Keratinocyte (primary cell): ENCODE data around the gene KIAA0825. TPM values are rescaled to one million over a fixed set of nuclear protein-coding genes. Genes with fewer than 3 reads are reported as not detected.

ENCODE experiments used
- DNase-seq: peaks from one replicate; pipeline ENCODE4 v3.0.0-alpha.2; 2011; ENCODE audit warnings: low read depth, missing footprints, low spot score
- FAIRE-seq: peaks from 2 replicates; lab custom pipeline; 2011; peaks lifted over from hg19 to GRCh38; lab: Jason Lieb, UNC
- H2AFZ ChIP-seq: 2 replicates; pipeline ENCODE4 v1.6.0; 2012; ENCODE audit warnings: low read length, control low read depth, inconsistent platforms; ENCODE audit not compliant: control insufficient read depth
- H3K27ac ChIP-seq: 2 replicates; pipeline ENCODE4 v1.5.1; 2011; ENCODE audit warnings: low read length; ENCODE audit not compliant: control insufficient read depth, insufficient read depth
- H3K27me3 ChIP-seq: 3 replicates; pipeline ENCODE4 v1.6.0; 2011; ENCODE audit warnings: low read length; ENCODE audit not compliant: control insufficient read depth, insufficient read depth; ENCODE audit errors: extremely low read depth
- H3K36me3 ChIP-seq, 2 experiments: 2 replicates in 1 of 2; 3 replicates in 1 of 2; pipeline ENCODE4 v1.5.1; 2011; ENCODE audit warnings: low read length in 2 of 2, mild to moderate bottlenecking in 1 of 2; ENCODE audit not compliant: control insufficient read depth in 2 of 2, insufficient read depth in 2 of 2; ENCODE audit errors: extremely low read depth in 1 of 2
- H3K4me1 ChIP-seq: 3 replicates; pipeline ENCODE4 v1.5.1; 2011; ENCODE audit warnings: low read length; ENCODE audit not compliant: control insufficient read depth, insufficient read depth; ENCODE audit errors: extremely low read depth
- H3K4me2 ChIP-seq: 3 replicates; pipeline ENCODE4 v1.6.0; 2011; ENCODE audit warnings: low read depth, low read length; ENCODE audit not compliant: control insufficient read depth, insufficient read depth; ENCODE audit errors: extremely low read depth
- H3K4me3 ChIP-seq, 3 experiments: fragments of 200-600 bp in 1 of 3; sonication (generic) in 1 of 3; 2 replicates in 2 of 3; 3 replicates in 1 of 3; pipeline ENCODE4 v1.5.1; 2011 to 2016; ENCODE audit warnings: low read length in 3 of 3, mild to moderate bottlenecking in 3 of 3, control low read depth in 2 of 3, inconsistent platforms in 1 of 3, low read depth in 1 of 3, mixed read lengths in 1 of 3, mixed run types in 1 of 3, moderate library complexity in 1 of 3; ENCODE audit not compliant: control insufficient read depth in 2 of 3, insufficient read depth in 2 of 3; ENCODE audit errors: extremely low read depth in 1 of 3
- H3K79me2 ChIP-seq: 2 replicates; pipeline ENCODE4 v1.6.0; 2012; ENCODE audit warnings: low read length; ENCODE audit not compliant: control insufficient read depth, insufficient read depth
- H3K9ac ChIP-seq: 3 replicates; pipeline ENCODE4 v1.6.0; 2011; ENCODE audit warnings: low read length; ENCODE audit not compliant: control insufficient read depth, insufficient read depth; ENCODE audit errors: extremely low read depth
- H3K9me1 ChIP-seq: 3 replicates; pipeline ENCODE4 v1.6.0; 2011; ENCODE audit warnings: low read length; ENCODE audit not compliant: control insufficient read depth, insufficient read depth; ENCODE audit errors: extremely low read depth
- H3K9me3 ChIP-seq: 2 replicates; pipeline ENCODE4 v1.5.1; 2012; ENCODE audit warnings: low read depth, low read length; ENCODE audit not compliant: control insufficient read depth
- H4K20me1 ChIP-seq: 3 replicates; pipeline ENCODE4 v1.6.0; 2011; ENCODE audit warnings: low read length; ENCODE audit not compliant: control insufficient read depth, insufficient read depth; ENCODE audit errors: extremely low read depth
- EZH2 ChIP-seq: IDR thresholded peaks from one replicate; pipeline ENCODE4 v1.6.1; 2012; ENCODE audit warnings: inconsistent platforms, mild to moderate bottlenecking, low read length, moderate library complexity
- dilution Hi-C: fragments of 300-500 bp; cut with MboI; formaldehyde crosslinking; loops from one replicate; pipeline ENCODE4 v1.7.0; 2020; ENCODE audit warnings: low sequenced_read_pairs; ENCODE audit not compliant: extremely low pct_ligation_motif_present
- polyA plus RNA-seq, 5 experiments: library from polyadenylated mRNA; depleted of rRNA in 3 of 5; stranded (reverse) in 3 of 5; stranded (forward) in 1 of 5; unstranded in 1 of 5; fragments of >200 nt; gene quantifications; 1 replicate in 1 of 5; 2 replicates in 3 of 5; 3 replicates in 1 of 5; pipeline versions ENCODE4 v1.2.1 to v1.2.3, GENCODE V29; 2011 to 2012; ENCODE audit warnings: missing spikeins in 2 of 5, low read depth in 1 of 5, low replicate concordance in 1 of 5
- TF ChIP-seq, protein P1 (sequence below), 3 experiments: IDR thresholded peaks in 1 of 3; conservative IDR thresholded peaks in 1 of 3; optimal IDR thresholded peaks in 1 of 3; 2 replicates in 2 of 3; 3 replicates in 1 of 3; pipeline versions ENCODE3 to v1.5.1; 2011; ENCODE audit warnings: low read length in 3 of 3, mild to moderate bottlenecking in 3 of 3, moderate library complexity in 2 of 3, control low read depth in 1 of 3, inconsistent platforms in 1 of 3; ENCODE audit not compliant: insufficient read depth in 2 of 3; ENCODE audit errors: extremely low read depth in 1 of 3

The KIAA0825 gene
- polyA plus RNA-seq, 1 donor (not counting 4 experiments of a cell fraction or from before 2014, with no cell fraction given), result 1.2 TPM

DNA sequence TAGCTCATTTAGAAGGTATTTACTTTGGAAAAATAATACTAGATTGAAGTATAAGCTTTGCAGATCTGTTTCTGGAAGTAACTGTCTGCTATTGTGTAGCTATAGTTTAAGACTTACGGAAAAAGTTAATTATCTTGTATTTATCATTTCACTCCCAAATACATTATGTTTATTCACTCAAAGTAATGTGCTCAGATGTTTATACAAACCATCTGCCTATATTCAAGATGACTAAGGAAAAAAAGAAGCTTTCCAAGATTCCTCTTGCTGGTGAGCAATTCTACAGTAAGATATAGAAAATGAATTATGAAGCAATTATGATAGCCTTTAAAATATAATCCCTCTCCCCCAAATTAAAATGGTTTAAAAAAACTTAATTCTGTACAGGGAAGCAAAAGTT lies 137.9 kb downstream of the KIAA0825 start:
- H3K4me3 ChIP-seq, result no peak overlapping the region
- no peak overlapping the region for H3K4me2 ChIP-seq
- no peak overlapping the region for H2AFZ ChIP-seq
- H3K79me2 ChIP-seq, result no peaks in the 10 kb centered on the region
- no peaks in the 10 kb centered on the region for H3K27me3 ChIP-seq
- H3K36me3 ChIP-seq, result no peaks in the 10 kb centered on the region
- no peaks in the 10 kb centered on the region for H3K9me3 ChIP-seq
- FAIRE-seq, result no peak
- no peaks in the 10 kb centered on the region for H3K4me1 ChIP-seq
- no peak overlapping the region for H3K27ac ChIP-seq
- TF ChIP-seq EZH2, result no peak
- TF ChIP-seq, protein P1, sequence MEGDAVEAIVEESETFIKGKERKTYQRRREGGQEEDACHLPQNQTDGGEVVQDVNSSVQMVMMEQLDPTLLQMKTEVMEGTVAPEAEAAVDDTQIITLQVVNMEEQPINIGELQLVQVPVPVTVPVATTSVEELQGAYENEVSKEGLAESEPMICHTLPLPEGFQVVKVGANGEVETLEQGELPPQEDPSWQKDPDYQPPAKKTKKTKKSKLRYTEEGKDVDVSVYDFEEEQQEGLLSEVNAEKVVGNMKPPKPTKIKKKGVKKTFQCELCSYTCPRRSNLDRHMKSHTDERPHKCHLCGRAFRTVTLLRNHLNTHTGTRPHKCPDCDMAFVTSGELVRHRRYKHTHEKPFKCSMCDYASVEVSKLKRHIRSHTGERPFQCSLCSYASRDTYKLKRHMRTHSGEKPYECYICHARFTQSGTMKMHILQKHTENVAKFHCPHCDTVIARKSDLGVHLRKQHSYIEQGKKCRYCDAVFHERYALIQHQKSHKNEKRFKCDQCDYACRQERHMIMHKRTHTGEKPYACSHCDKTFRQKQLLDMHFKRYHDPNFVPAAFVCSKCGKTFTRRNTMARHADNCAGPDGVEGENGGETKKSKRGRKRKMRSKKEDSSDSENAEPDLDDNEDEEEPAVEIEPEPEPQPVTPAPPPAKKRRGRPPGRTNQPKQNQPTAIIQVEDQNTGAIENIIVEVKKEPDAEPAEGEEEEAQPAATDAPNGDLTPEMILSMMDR (optimal IDR thresholded peaks at IDR 0.05 in 1 of 3, IDR thresholded peaks at IDR 0.05 in 1 of 3, conservative IDR thresholded peaks at IDR 0.05 in 1 of 3; ENCODE audit: extremely low read depth in 1 of 3, insufficient read depth in 2 of 3, low read length in 3 of 3), result no peak
- DNase-seq, result no peak
- no peaks in the 10 kb centered on the region for H4K20me1 ChIP-seq
- H3K9me1 ChIP-seq, result no peaks in the 10 kb centered on the region
- H3K9ac ChIP-seq, result no peak overlapping the region
- dilution Hi-C loops, result no loop called here

DNA sequence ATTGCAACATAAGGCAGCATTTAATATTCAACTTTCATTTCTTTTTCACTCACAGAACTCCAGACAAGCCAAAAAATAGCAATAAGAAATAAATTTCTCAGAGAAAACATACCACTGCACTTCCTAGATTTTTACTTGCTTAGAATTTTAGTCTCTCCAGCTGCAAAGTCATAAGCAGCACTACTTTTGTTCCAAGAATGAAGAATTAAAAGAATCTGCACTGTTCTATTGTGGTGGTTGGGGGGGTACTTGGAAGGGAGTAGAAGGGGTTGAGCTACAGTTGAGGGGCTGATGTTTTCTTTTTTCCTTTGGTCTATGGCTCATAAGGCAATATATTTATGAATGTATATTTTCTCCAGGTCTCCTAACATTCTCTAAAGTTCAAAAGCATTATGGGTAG lies 144.5 kb downstream of the KIAA0825 start:
- no peaks in the 10 kb centered on the region for H3K9me1 ChIP-seq
- FAIRE-seq (no peak), DNase-seq (no peak)
- no peak overlapping the region for H3K4me3 ChIP-seq
- no peak overlapping the region for H2AFZ ChIP-seq
- H4K20me1 ChIP-seq, result no peaks in the 10 kb centered on the region
- H3K9me3 ChIP-seq, result no peaks in the 10 kb centered on the region
- H3K4me2 ChIP-seq, result no peak overlapping the region
- H3K79me2 ChIP-seq, result no peaks in the 10 kb centered on the region
- TF ChIP-seq, protein P1 (optimal IDR thresholded peaks at IDR 0.05 in 1 of 3, IDR thresholded peaks at IDR 0.05 in 1 of 3, conservative IDR thresholded peaks at IDR 0.05 in 1 of 3; ENCODE audit: extremely low read depth in 1 of 3, insufficient read depth in 2 of 3, low read length in 3 of 3), result no peak
- TF ChIP-seq EZH2, result no peak
- H3K36me3 ChIP-seq, result no peaks in the 10 kb centered on the region
- dilution Hi-C loops, result no loop called here
- H3K27me3 ChIP-seq, result no peaks in the 10 kb centered on the region
- no peaks in the 10 kb centered on the region for H3K4me1 ChIP-seq
- no peak overlapping the region for H3K27ac ChIP-seq
- no peak overlapping the region for H3K9ac ChIP-seq
